Neuronal stem cell (in vitro differentiated cells): ENCODE measurements around the gene BTG4.

Experiments
- DNase-seq: peaks from one replicate; pipeline ENCODE4 v3.0.0-alpha.2; 2013; ENCODE audit warnings: low spot score
- H2AFZ ChIP-seq: one replicate; pipeline ENCODE4 v1.6.1; 2013; ENCODE audit warnings: mild to moderate bottlenecking, low read length, inconsistent platforms
- H2AK5ac ChIP-seq: 2 replicates; pipeline ENCODE4 v1.6.1; 2013; ENCODE audit warnings: low read depth, mild to moderate bottlenecking, inconsistent platforms, low read length, moderate library complexity, mixed read lengths
- H2BK120ac ChIP-seq: 2 replicates; pipeline ENCODE4 v1.6.1; 2013; ENCODE audit warnings: low read depth, mild to moderate bottlenecking, inconsistent platforms, low read length, moderate library complexity, mixed read lengths
- H2BK12ac ChIP-seq: one replicate; pipeline ENCODE4 v1.6.1; 2013; ENCODE audit warnings: low read length, inconsistent platforms
- H2BK15ac ChIP-seq: 2 replicates; pipeline ENCODE4 v1.6.1; 2013; ENCODE audit warnings: mild to moderate bottlenecking, low read length, inconsistent platforms, mixed read lengths
- H2BK5ac ChIP-seq: one replicate; pipeline ENCODE4 v1.6.1; 2013; ENCODE audit warnings: inconsistent platforms, mild to moderate bottlenecking, low read length, moderate library complexity
- H3K14ac ChIP-seq: one replicate; pipeline ENCODE4 v1.6.1; 2013; ENCODE audit warnings: low read length, inconsistent platforms
- H3K18ac ChIP-seq: 2 replicates; pipeline ENCODE4 v1.6.1; 2013; ENCODE audit warnings: low read length, inconsistent platforms
- H3K23ac ChIP-seq: 2 replicates; pipeline ENCODE4 v1.6.1; 2013; ENCODE audit warnings: low read depth, mild to moderate bottlenecking, mixed read lengths, low read length, inconsistent platforms; ENCODE audit not compliant: poor library complexity
- H3K27ac ChIP-seq: replicated peaks from 3 replicates; pipeline ENCODE4 v1.5.1; 2013; ENCODE audit warnings: low read length, inconsistent platforms
- H3K27me3 ChIP-seq, 3 experiments: 2 replicates each; pipeline ENCODE4 v1.6.1; 2013; ENCODE audit warnings: low read length in 3 of 3, mild to moderate bottlenecking in 2 of 3, inconsistent platforms in 1 of 3, low read depth in 1 of 3, mixed read lengths in 1 of 3, moderate library complexity in 1 of 3; ENCODE audit not compliant: control insufficient read depth in 3 of 3, insufficient read depth in 3 of 3
- H3K36me3 ChIP-seq, 2 donors: replicated peaks in 1 of 2; 2 replicates each; pipeline ENCODE4 v1.6.1; 2013; ENCODE audit warnings: low read length in 2 of 2; ENCODE audit not compliant: control insufficient read depth in 2 of 2, insufficient read depth in 2 of 2
- H3K4ac ChIP-seq: 2 replicates; pipeline ENCODE4 v1.6.1; 2013; ENCODE audit warnings: inconsistent platforms, mild to moderate bottlenecking, low read length, moderate library complexity
- H3K4me1 ChIP-seq, 2 donors: 1 replicate in 1 of 2; 2 replicates in 1 of 2; pipeline ENCODE4 v1.6.1; 2013; ENCODE audit warnings: low read length in 2 of 2, low read depth in 1 of 2; ENCODE audit not compliant: control insufficient read depth in 2 of 2, insufficient read depth in 1 of 2
- H3K4me2 ChIP-seq: one replicate; pipeline ENCODE4 v1.6.1; 2013; ENCODE audit warnings: mild to moderate bottlenecking, low read length, inconsistent platforms; ENCODE audit not compliant: insufficient read depth, poor library complexity, severe bottlenecking
- H3K4me3 ChIP-seq, 2 donors: 2 replicates each; pipeline ENCODE4 v1.5.1; 2013; ENCODE audit warnings: low read length in 2 of 2, mild to moderate bottlenecking in 2 of 2, inconsistent platforms in 1 of 2, moderate library complexity in 1 of 2
- H3K79me1 ChIP-seq: one replicate; pipeline ENCODE4 v1.6.1; 2013; ENCODE audit warnings: low read depth, mild to moderate bottlenecking, inconsistent platforms, low read length, moderate library complexity
- H3K9ac ChIP-seq: one replicate; pipeline ENCODE4 v1.6.1; 2013; ENCODE audit warnings: mild to moderate bottlenecking, low read depth, low read length, inconsistent platforms; ENCODE audit not compliant: poor library complexity
- H3K9me3 ChIP-seq, 2 donors: replicated peaks in 1 of 2; 2 replicates each; pipeline versions ENCODE3 to v1.6.1; 2013; ENCODE audit warnings: low read length in 2 of 2, mild to moderate bottlenecking in 2 of 2, inconsistent platforms in 1 of 2, low read depth in 1 of 2, mixed read lengths in 1 of 2, moderate library complexity in 1 of 2; ENCODE audit not compliant: control insufficient read depth in 2 of 2, insufficient read depth in 1 of 2
- H4K8ac ChIP-seq: one replicate; pipeline ENCODE4 v1.6.1; 2013; ENCODE audit warnings: low read depth, mild to moderate bottlenecking, inconsistent platforms, low read length, moderate library complexity
- H4K91ac ChIP-seq: one replicate; pipeline ENCODE4 v1.6.1; 2013; ENCODE audit warnings: low read length, low read depth, mild to moderate bottlenecking, inconsistent platforms; ENCODE audit not compliant: poor library complexity
- WGBS, 2 donors: extraction: QIAGEN DNeasy Blood & Tissue Kit; methylation state at CpG; one replicate each; pipeline ENCODE4 v1.1.7; 2013; ENCODE audit warnings: missing lambda C conversion rate in 2 of 2, mixed read lengths in 1 of 2; ENCODE audit not compliant: insufficient read length in 2 of 2, insufficient replicate concordance in 1 of 2; ENCODE audit errors: extremely low coverage in 2 of 2; 5-methylcytosine and 5-hydroxymethylcytosine counted together

Gene BTG4

GRCh38 chr11:111537336-111537860, 25.2 kb upstream of the BTG4 start:
- no peak overlapping the region for H2BK120ac ChIP-seq
- H3K4me2 ChIP-seq = no peak overlapping the region
- H2AFZ ChIP-seq = no peak overlapping the region
- no peak overlapping the region for H4K91ac ChIP-seq
- no peak overlapping the region for H2BK15ac ChIP-seq
- no peak overlapping the region for H3K4me3 ChIP-seq
- H3K27ac ChIP-seq = no peak overlapping the region
- H3K9ac ChIP-seq = no peak overlapping the region
- H3K14ac ChIP-seq = no peak overlapping the region
- H3K23ac ChIP-seq = no peak overlapping the region
- peaks cover 7 to 8% of the 10 kb centered on the region in 2 donors for H3K4me1 ChIP-seq
- H4K8ac ChIP-seq = no peak overlapping the region
- H3K9me3 ChIP-seq = peaks cover 0 to 3% of the 10 kb centered on the region in 2 donors
- DNase-seq = no peak
- no peak overlapping the region for H3K18ac ChIP-seq
- no peak overlapping the region for H2AK5ac ChIP-seq
- H3K79me1 ChIP-seq = no peaks in the 10 kb centered on the region
- WGBS, 2 donors = no CpG with 5 or more reads among the region's 3 CpGs
- no peaks in the 10 kb centered on the region for H3K36me3 ChIP-seq
- no peak overlapping the region for H2BK5ac ChIP-seq
- no peak overlapping the region for H2BK12ac ChIP-seq
- no peak overlapping the region for H3K4ac ChIP-seq
- peaks cover 15 to 71% (median 38%) of the 10 kb centered on the region in 3 experiments for H3K27me3 ChIP-seq

- no peak overlapping the region for H4K8ac ChIP-seq
- no peak overlapping the region for H2AK5ac ChIP-seq
- no peak overlapping the region for H3K27ac ChIP-seq
- H2BK12ac ChIP-seq = no peak overlapping the region
- peaks cover 5 to 55% (median 17%) of the 10 kb centered on the region in 3 experiments for H3K27me3 ChIP-seq
- H3K18ac ChIP-seq = no peak overlapping the region
- no peak overlapping the region for H3K9ac ChIP-seq
- no peak overlapping the region for H3K4me2 ChIP-seq
- WGBS, 2 donors = no CpG with 5 or more reads among the region's 6 CpGs
- H2BK5ac ChIP-seq = no peak overlapping the region
- DNase-seq = no peak
- H2BK120ac ChIP-seq = no peak overlapping the region
- H3K79me1 ChIP-seq = no peaks in the 10 kb centered on the region
- H3K4me3 ChIP-seq = no peak overlapping the region
- H3K9me3 ChIP-seq = peaks cover 0 to 3% of the 10 kb centered on the region in 2 donors
- no peak overlapping the region for H2BK15ac ChIP-seq
- H3K4me1 ChIP-seq = peaks cover 2 to 4% of the 10 kb centered on the region in 2 donors
- H3K14ac ChIP-seq = no peak overlapping the region
- H2AFZ ChIP-seq = no peak overlapping the region
- H3K23ac ChIP-seq = no peak overlapping the region
- H4K91ac ChIP-seq = no peak overlapping the region
- H3K4ac ChIP-seq = no peak overlapping the region
- H3K36me3 ChIP-seq = no peaks in the 10 kb centered on the region
Observed at GRCh38 chr11:111535281-111535680, 23.1 kb upstream of the BTG4 start.

- no peak overlapping the region for H3K4me2 ChIP-seq
- H3K18ac ChIP-seq = no peak overlapping the region
- H2AFZ ChIP-seq = no peak overlapping the region
- no peak overlapping the region for H3K14ac ChIP-seq
- H3K4me1 ChIP-seq = peaks cover 0 to 2% of the 10 kb centered on the region in 2 donors
- no peak overlapping the region for H3K27ac ChIP-seq
- no peak overlapping the region for H2AK5ac ChIP-seq
- no peak overlapping the region for H4K91ac ChIP-seq
- H2BK120ac ChIP-seq = no peak overlapping the region
- H3K79me1 ChIP-seq = no peaks in the 10 kb centered on the region
- peaks cover 0 to 25% (median 0%) of the 10 kb centered on the region in 3 experiments for H3K27me3 ChIP-seq
- no peak overlapping the region for H2BK5ac ChIP-seq
- H4K8ac ChIP-seq = no peak overlapping the region
- H2BK12ac ChIP-seq = no peak overlapping the region
- no peaks in the 10 kb centered on the region for H3K36me3 ChIP-seq
- no peaks in the 10 kb centered on the region for H3K9me3 ChIP-seq
- no CpG with 5 or more reads among the region's 5 CpGs for WGBS, 2 donors
- H3K23ac ChIP-seq = no peak overlapping the region
- H3K4ac ChIP-seq = no peak overlapping the region
- DNase-seq = no peak
- no peak overlapping the region for H3K4me3 ChIP-seq
- H3K9ac ChIP-seq = no peak overlapping the region
- no peak overlapping the region for H2BK15ac ChIP-seq
Observed at GRCh38 chr11:111532365-111532709, 20.2 kb upstream of the BTG4 start.

GRCh38 chr11:111531687-111532364, 19.6 kb upstream of the BTG4 start:
- Histone ChIP-seq H3K27ac (no peak overlapping the region), H3K4ac (no peak overlapping the region), H2AFZ (no peak overlapping the region), H3K4me3 (no peak overlapping the region), H2BK5ac (no peak overlapping the region), H2BK15ac (no peak overlapping the region), H3K14ac (no peak overlapping the region), H2BK120ac (no peak overlapping the region), H3K9ac (no peak overlapping the region), H3K36me3 (no peaks in the 10 kb centered on the region), H2AK5ac (no peak overlapping the region), H3K18ac (no peak overlapping the region), H2BK12ac (no peak overlapping the region), H3K4me1 (peaks cover 0 to 2% of the 10 kb centered on the region in 2 donors), H3K23ac (no peak overlapping the region), H3K9me3 (no peaks in the 10 kb centered on the region), H3K27me3 (peaks cover 0 to 22% (median 0%) of the 10 kb centered on the region in 3 experiments), H4K91ac (no peak overlapping the region), H3K4me2 (no peak overlapping the region), H3K79me1 (no peaks in the 10 kb centered on the region), H4K8ac (no peak overlapping the region)
- no CpG with 5 or more reads among the region's 9 CpGs for WGBS, 2 donors
- no peak for DNase-seq
